WTC11 (cell line): ENCODE data around the gene HLA-G. TPM values are rescaled to one million over a fixed set of nuclear protein-coding genes. Genes with fewer than 3 reads are reported as not detected.

Experiments
- ATAC-seq: fragments of 200-7000 bp; cut with Tn5 transposase; 2 replicates; pipeline ENCODE4 v1.10.0; 2021; ENCODE audit warnings: mild to moderate bottlenecking, moderate library complexity
- CTCF ChIA-PET: fragments of 300-600 bp; sonication (Branson Sonifier 250); formaldehyde crosslinking; loops from one replicate; lab custom pipeline; 2021; ENCODE audit warnings: antibody characterized with exemption; lab: Charles Lee
- POLR2A ChIA-PET: fragments of 350-600 bp; sonication (Branson Sonifier 250); formaldehyde crosslinking; loops from one replicate; lab custom pipeline; 2021; ENCODE audit warnings: antibody characterized with exemption; lab: Charles Lee
- DNase-seq: peaks from one replicate; pipeline ENCODE4 v3.0.0; 2021; ENCODE audit warnings: low spot score
- H3K27ac Mint-ChIP-seq: 2 replicates; pipeline ENCODE4 v1.8.0; 2021; ENCODE audit warnings: mixed read lengths
- H3K27me3 Mint-ChIP-seq: 2 replicates; pipeline ENCODE4 v1.8.0; 2021; ENCODE audit warnings: low read depth, mild to moderate bottlenecking, moderate library complexity, mixed read lengths
- H3K36me3 Mint-ChIP-seq: 2 replicates; pipeline ENCODE4 v1.8.0; 2021; ENCODE audit warnings: mixed read lengths
- H3K4me1 Mint-ChIP-seq: 2 replicates; pipeline ENCODE4 v1.8.0; 2022; ENCODE audit warnings: mixed read lengths
- H3K4me3 Mint-ChIP-seq: 2 replicates; pipeline ENCODE4 v1.8.0; 2021; ENCODE audit warnings: mild to moderate bottlenecking, moderate library complexity, mixed read lengths
- H3K9me3 Mint-ChIP-seq: 2 replicates; pipeline ENCODE4 v1.8.0; 2021; ENCODE audit warnings: mixed read lengths
- ARID4B ChIP-seq: sonication (generic); formaldehyde crosslinking; IDR thresholded peaks from 2 replicates; pipeline ENCODE4 v1.8.0; 2023; ENCODE audit warnings: missing genetic modification reagents, mild to moderate bottlenecking, borderline replicate concordance
- CBFB ChIP-seq: sonication (generic); formaldehyde crosslinking; IDR thresholded peaks from 2 replicates; pipeline ENCODE4 v1.8.1; 2022; ENCODE audit warnings: mild to moderate bottlenecking, low read depth, missing genetic modification reagents
- CDX4 ChIP-seq: fragments of 250-450 bp; sonication (Bioruptor Pico); IDR thresholded peaks from 2 replicates; pipeline ENCODE4 v1.9.0; 2021; ENCODE audit warnings: moderate library complexity, mild to moderate bottlenecking, inconsistent platforms, borderline replicate concordance
- FOXP1 ChIP-seq: sonication (generic); formaldehyde crosslinking; IDR thresholded peaks from 2 replicates; pipeline ENCODE4 v1.8.0; 2022; ENCODE audit warnings: missing genetic modification reagents, mild to moderate bottlenecking, moderate library complexity, borderline replicate concordance
- HMGXB4 ChIP-seq: sonication (generic); formaldehyde crosslinking; IDR thresholded peaks from 2 replicates; pipeline ENCODE4 v1.8.1; 2023; ENCODE audit warnings: mild to moderate bottlenecking, moderate library complexity, missing genetic modification reagents
- IRF2 ChIP-seq: sonication (generic); formaldehyde crosslinking; IDR thresholded peaks from 2 replicates; pipeline ENCODE4 v1.8.0; 2022; ENCODE audit warnings: low read depth, missing genetic modification reagents, borderline replicate concordance
- JAZF1 ChIP-seq: fragments of 250-450 bp; sonication (Bioruptor Pico); IDR thresholded peaks from 2 replicates; pipeline ENCODE4 v1.9.0; 2021; ENCODE audit warnings: moderate library complexity, mild to moderate bottlenecking, inconsistent platforms
- JUN ChIP-seq: sonication (generic); formaldehyde crosslinking; IDR thresholded peaks from 2 replicates; pipeline ENCODE4 v1.8.0; 2023; ENCODE audit warnings: mild to moderate bottlenecking, missing genetic modification reagents
- MAX ChIP-seq: sonication (generic); formaldehyde crosslinking; IDR thresholded peaks from 2 replicates; pipeline ENCODE4 v1.8.0; 2022; ENCODE audit warnings: mild to moderate bottlenecking, missing genetic modification reagents
- MXD4 ChIP-seq: fragments of 250-450 bp; sonication (Bioruptor Pico); IDR thresholded peaks from 2 replicates; pipeline ENCODE4 v1.8.0; 2021; ENCODE audit warnings: mild to moderate bottlenecking, moderate library complexity, borderline replicate concordance
- NFATC4 ChIP-seq: fragments of 250-450 bp; sonication (Bioruptor Pico); IDR thresholded peaks from 2 replicates; pipeline ENCODE4 v1.9.0; 2021; ENCODE audit warnings: mild to moderate bottlenecking
- NR3C1 ChIP-seq: sonication (generic); formaldehyde crosslinking; conservative IDR thresholded peaks from 2 replicates; pipeline ENCODE4 v1.8.1; 2023; ENCODE audit warnings: low read depth, mild to moderate bottlenecking, missing genetic modification reagents
- STAT6 ChIP-seq: sonication (generic); formaldehyde crosslinking; conservative IDR thresholded peaks from 2 replicates; pipeline ENCODE4 v1.8.1; 2023; ENCODE audit warnings: mild to moderate bottlenecking, low read depth, missing genetic modification reagents, moderate library complexity
- TEAD1 ChIP-seq: sonication (generic); formaldehyde crosslinking; IDR thresholded peaks from 2 replicates; pipeline ENCODE4 v1.8.0; 2022; ENCODE audit warnings: mild to moderate bottlenecking, missing genetic modification reagents
- USF2 ChIP-seq: sonication (generic); formaldehyde crosslinking; IDR thresholded peaks from 2 replicates; pipeline ENCODE4 v1.8.1; 2023; ENCODE audit warnings: mild to moderate bottlenecking, missing genetic modification reagents, moderate library complexity
- ZBTB21 ChIP-seq: sonication (generic); formaldehyde crosslinking; IDR thresholded peaks from 2 replicates; pipeline ENCODE4 v1.8.1; 2023; ENCODE audit warnings: mild to moderate bottlenecking, missing genetic modification reagents, borderline replicate concordance
- ZMAT4 ChIP-seq: fragments of 250-450 bp; sonication (Bioruptor Pico); IDR thresholded peaks from 2 replicates; pipeline ENCODE4 v1.9.0; 2021; ENCODE audit warnings: mild to moderate bottlenecking
- ZNF263 ChIP-seq: sonication (generic); formaldehyde crosslinking; IDR thresholded peaks from 2 replicates; pipeline ENCODE4 v1.8.1; 2022; ENCODE audit warnings: low read depth, mild to moderate bottlenecking, moderate library complexity, missing genetic modification reagents
- total RNA-seq: library from RNA; stranded (reverse); gene quantifications from 3 replicates; pipeline ENCODE4 v1.2.3, GENCODE V29; 2021

Gene HLA-G
- total RNA-seq, 1 experiment from 2014 or later = 1.7 TPM

- TF ChIP-seq ZMAT4 = no peak
- no peak for TF ChIP-seq TEAD1 (CRISPR knock-in tag)
- no peak for TF ChIP-seq ZNF263 (CRISPR knock-in tag)
- TF ChIP-seq CDX4 (CRISPR knock-in tag) = no peak
- no peak for TF ChIP-seq NFATC4
- no peak for TF ChIP-seq NR3C1
- TF ChIP-seq JAZF1 (CRISPR knock-in tag) = no peak
- no peak for TF ChIP-seq STAT6 (CRISPR knock-in tag)
- TF ChIP-seq, all 79 proteins: peak for 0
Measured at GRCh38 chr6:29791162-29791561, 36.5 kb upstream of the HLA-G start (continued).

- TF ChIP-seq CBFB (CRISPR knock-in tag) = no peak
- no peak for TF ChIP-seq USF2 (CRISPR knock-in tag)
- TF ChIP-seq IRF2 (CRISPR knock-in tag) = no peak
- TF ChIP-seq NFATC4 = no peak
- no peak for TF ChIP-seq MXD4 (CRISPR knock-in tag)
- no peak for TF ChIP-seq ZBTB21 (CRISPR knock-in tag)
- ChIA-PET CTCF (interaction anchor here (1.1 to 2.1 kb wide), 3 partner anchors 14 to 54 kb away, joined by 4 to 6 read pairs (median 6); no protein-coding TSS in a partner anchor), POLR2A (no interaction called here)
- H3K4me3 Mint-ChIP-seq = peak overlapping the region; percentile 77
- ATAC-seq (peak; percentile 43), DNase-seq (peak; percentile 22)
- peaks cover 77% of the 10 kb centered on the region for H3K27me3 Mint-ChIP-seq
- H3K4me1 Mint-ChIP-seq = peaks cover 10% of the 10 kb centered on the region
- H3K9me3 Mint-ChIP-seq = peaks cover 17% of the 10 kb centered on the region
- no peak overlapping the region for H3K27ac Mint-ChIP-seq
- peaks cover 10% of the 10 kb centered on the region for H3K36me3 Mint-ChIP-seq
Measured at GRCh38 chr6:29791786-29792122, 35.9 kb upstream of the HLA-G start.

- ChIA-PET POLR2A (interaction anchor here (0.9 kb wide), 1 partner anchor 34 kb away, joined by 4 read pairs; no protein-coding TSS in a partner anchor), CTCF (interaction anchor here (1.1 to 2.1 kb wide), 3 partner anchors 13 to 54 kb away, joined by 4 to 6 read pairs (median 6); no protein-coding TSS in a partner anchor)
- Mint-ChIP-seq H3K27me3 (peaks cover 80% of the 10 kb centered on the region), H3K36me3 (peaks cover 10% of the 10 kb centered on the region), H3K9me3 (peaks cover 16% of the 10 kb centered on the region), H3K4me3 (peak overlapping the region; percentile 77), H3K27ac (no peak overlapping the region), H3K4me1 (peaks cover 5% of the 10 kb centered on the region)
- DNase-seq (peak; percentile 63), ATAC-seq (peak; percentile 74)
- TF ChIP-seq HMGXB4 (CRISPR knock-in tag) = 0 out of 2 replicates have a peak, but pooled peaks have one; percentile 48
- TF ChIP-seq ARID4B (CRISPR knock-in tag) = 0 out of 2 replicates have a peak, but pooled peaks have one; percentile 42
- TF ChIP-seq FOXP1 (CRISPR knock-in tag) = peak; percentile 27; the same call in 1 of the 2 replicates
- 0 out of 2 replicates have a peak, but pooled peaks have one; percentile 42 for TF ChIP-seq TEAD1 (CRISPR knock-in tag)
- peak; percentile 50 for TF ChIP-seq MAX (CRISPR knock-in tag)
- 0 out of 2 replicates have a peak, but pooled peaks have one; percentile 51 for TF ChIP-seq JUN (CRISPR knock-in tag)
- TF ChIP-seq MXD4 (CRISPR knock-in tag) = no peak
Measured at GRCh38 chr6:29792123-29793035, 35.2 kb upstream of the HLA-G start.
